Activated T-helper 1 cell treated with anti-CD3 and anti-CD28 coated beads, Interleukin-2, amount 50 U/mL, for 16 hours (primary cell): Measurements from ENCODE around the gene ITK.
"Not testable (repeated sequence)": the region's sequence is repeated elsewhere in the genome, so short reads cannot be mapped to it uniquely, and the experiment has no call there.

ENCODE experiments used
- DNase-seq, 2 donors: peaks; one replicate each; pipeline ENCODE4 v3.0.0-alpha.2; 2020; ENCODE audit warnings: low read depth in 1 of 2, low spot score in 1 of 2

The ITK gene

GRCh38 chr5:157244704-157245103 is 64.1 kb downstream of the ITK start:
- not testable (repeated sequence) for DNase-seq

GRCh38 chr5:157245476-157245875 is 64.8 kb downstream of the ITK start:
- no peak for DNase-seq

- no peak for DNase-seq
These were observed 65.2 kb downstream of the ITK start for GRCh38 chr5:157245886-157246285.

GRCh38 chr5:157247267-157247666 is 66.6 kb downstream of the ITK start:
- DNase-seq: no peak

GRCh38 chr5:157248821-157249470 is 68.3 kb downstream of the ITK start:
- DNase-seq: no peak

- peak in 1 of 2 donors; percentile 39 for DNase-seq
These were observed 72.2 kb downstream of the ITK start for GRCh38 chr5:157252711-157253465.

GRCh38 chr5:157253547-157253946 is 72.9 kb downstream of the ITK start:
- DNase-seq: no peak

- DNase-seq: no peak
These were observed 77.8 kb downstream of the ITK start for GRCh38 chr5:157258450-157258849.

- no peak for DNase-seq
These were observed 79.1 kb downstream of the ITK start for GRCh38 chr5:157259699-157260098.

- DNase-seq: no peak
These were observed 83.0 kb downstream of the ITK start for GRCh38 chr5:157263496-157264090.

GRCh38 chr5:157265714-157266285 is 85.2 kb downstream of the ITK start, which contains the start of gene CYFIP2:
CYFIP2 (plus strand) TSS chr5:157266123; CDS start chr5:157285362, 19,239 bp downstream.
- DNase-seq: peak; percentile 65 to 78

GRCh38 chr5:157266286-157267007 is 85.8 kb downstream of the ITK start:
- DNase-seq: peak in 1 of 2 donors; percentile 32

- no peak for DNase-seq
These were observed 86.4 kb downstream of the ITK start for GRCh38 chr5:157267025-157267424.

- no peak for DNase-seq
These were observed 87.3 kb downstream of the ITK start for GRCh38 chr5:157267761-157268480.

- no peak for DNase-seq
These were observed 88.6 kb downstream of the ITK start for GRCh38 chr5:157269165-157269671.

- DNase-seq: no peak
These were observed 89.2 kb downstream of the ITK start for GRCh38 chr5:157269761-157270272.

- DNase-seq: no peak
These were observed 90.1 kb downstream of the ITK start for GRCh38 chr5:157270771-157271170.

GRCh38 chr5:157271740-157272271 is 91.2 kb downstream of the ITK start:
- peak; percentile 63 to 68 for DNase-seq

- DNase-seq: no peak
These were observed 92.5 kb downstream of the ITK start for GRCh38 chr5:157273131-157273556.

- no peak for DNase-seq
These were observed 94.8 kb downstream of the ITK start for GRCh38 chr5:157275403-157275802.
